Measurements from ENCODE around the gene ATP10A.

ATP10A gene

DNA sequence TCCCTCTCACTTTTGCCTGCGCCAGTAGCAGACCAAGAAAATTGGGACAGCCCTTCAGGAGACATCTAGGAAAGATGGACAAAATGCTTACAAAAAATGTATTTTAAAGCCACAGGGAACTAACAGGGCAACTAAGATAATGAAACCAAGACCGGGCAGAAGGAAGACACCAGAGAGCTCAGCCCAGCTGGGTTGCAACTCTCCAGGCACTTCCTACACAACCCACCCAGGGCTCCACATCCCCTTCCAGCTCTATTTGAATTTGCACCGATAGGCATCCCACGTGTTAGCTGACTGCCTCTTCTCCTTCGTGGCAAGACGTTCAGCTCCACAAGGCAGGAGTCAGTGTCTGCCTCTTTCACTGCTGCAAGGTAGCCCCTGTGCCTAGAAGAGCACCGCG, 6.6 kb upstream of the ATP10A start:
- Histone ChIP-seq H3K9me3 (no peaks in the 10 kb centered on the region), H3K36me3 (no peaks in the 10 kb centered on the region), H3K27me3 (peaks cover 6% of the 10 kb centered on the region), H3K27ac (no peak overlapping the region), H3K4me1 (ENCODE audit: control insufficient read depth in 1 of 2, insufficient read depth in 1 of 2, low read depth in 1 of 2, low read length in 1 of 2) (no peaks in the 10 kb centered on the region), H3K4me3 (ENCODE audit: low read depth in 1 of 2, low read length in 1 of 2) (no peak overlapping the region)
- TF ChIP-seq, protein P1, sequence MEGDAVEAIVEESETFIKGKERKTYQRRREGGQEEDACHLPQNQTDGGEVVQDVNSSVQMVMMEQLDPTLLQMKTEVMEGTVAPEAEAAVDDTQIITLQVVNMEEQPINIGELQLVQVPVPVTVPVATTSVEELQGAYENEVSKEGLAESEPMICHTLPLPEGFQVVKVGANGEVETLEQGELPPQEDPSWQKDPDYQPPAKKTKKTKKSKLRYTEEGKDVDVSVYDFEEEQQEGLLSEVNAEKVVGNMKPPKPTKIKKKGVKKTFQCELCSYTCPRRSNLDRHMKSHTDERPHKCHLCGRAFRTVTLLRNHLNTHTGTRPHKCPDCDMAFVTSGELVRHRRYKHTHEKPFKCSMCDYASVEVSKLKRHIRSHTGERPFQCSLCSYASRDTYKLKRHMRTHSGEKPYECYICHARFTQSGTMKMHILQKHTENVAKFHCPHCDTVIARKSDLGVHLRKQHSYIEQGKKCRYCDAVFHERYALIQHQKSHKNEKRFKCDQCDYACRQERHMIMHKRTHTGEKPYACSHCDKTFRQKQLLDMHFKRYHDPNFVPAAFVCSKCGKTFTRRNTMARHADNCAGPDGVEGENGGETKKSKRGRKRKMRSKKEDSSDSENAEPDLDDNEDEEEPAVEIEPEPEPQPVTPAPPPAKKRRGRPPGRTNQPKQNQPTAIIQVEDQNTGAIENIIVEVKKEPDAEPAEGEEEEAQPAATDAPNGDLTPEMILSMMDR (IDR thresholded peaks at IDR 0.05): no peak

GRCh38 chr15:25866874-25867273, 3.7 kb upstream of the ATP10A start:
- TF ChIP-seq, protein P1 (IDR thresholded peaks at IDR 0.05): no peak
- Histone ChIP-seq H3K4me1 (ENCODE audit: control insufficient read depth in 1 of 2, insufficient read depth in 1 of 2, low read depth in 1 of 2, low read length in 1 of 2) (peaks cover 0 to 2% of the 10 kb centered on the region in 2 experiments), H3K36me3 (no peaks in the 10 kb centered on the region), H3K4me3 (ENCODE audit: low read depth in 1 of 2, low read length in 1 of 2) (no peak overlapping the region), H3K27me3 (peaks cover 34% of the 10 kb centered on the region), H3K9me3 (no peaks in the 10 kb centered on the region), H3K27ac (no peak overlapping the region)

- Histone ChIP-seq H3K27me3 (peaks cover 41% of the 10 kb centered on the region), H3K36me3 (no peaks in the 10 kb centered on the region), H3K4me1 (ENCODE audit: control insufficient read depth in 1 of 2, insufficient read depth in 1 of 2, low read depth in 1 of 2, low read length in 1 of 2) (peaks cover 0 to 2% of the 10 kb centered on the region in 2 experiments), H3K9me3 (no peaks in the 10 kb centered on the region), H3K27ac (no peak overlapping the region), H3K4me3 (ENCODE audit: low read depth in 1 of 2, low read length in 1 of 2) (no peak overlapping the region)
- TF ChIP-seq, protein P1 (IDR thresholded peaks at IDR 0.05): no peak
Observed at GRCh38 chr15:25866251-25866650, 3.1 kb upstream of the ATP10A start.

DNA sequence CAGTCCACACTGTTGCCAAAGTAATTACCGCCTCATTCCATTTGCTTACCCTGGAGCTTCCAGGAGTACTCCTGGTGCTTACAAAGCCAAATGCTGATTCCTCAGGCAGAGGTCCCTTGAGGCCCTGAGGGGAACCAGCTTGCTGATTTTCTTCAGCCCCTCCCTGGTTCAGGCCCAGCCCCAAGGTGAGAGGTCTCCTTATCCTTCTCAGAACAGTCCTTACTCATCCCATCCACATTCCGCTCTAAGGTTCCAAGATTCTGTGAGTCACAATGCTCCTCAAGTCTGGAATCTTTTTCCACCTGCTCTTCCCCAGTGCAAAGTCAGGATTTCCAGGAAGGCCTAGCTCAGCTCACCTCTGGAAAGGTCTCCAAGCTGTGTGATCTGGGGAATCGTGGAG, 1.8 kb upstream of the ATP10A start:
- no peaks in the 10 kb centered on the region for H3K9me3 ChIP-seq
- no peak overlapping the region for H3K4me3 ChIP-seq (ENCODE audit: low read depth in 1 of 2, low read length in 1 of 2)
- H3K27ac ChIP-seq: no peak overlapping the region
- TF ChIP-seq, protein P1 (IDR thresholded peaks at IDR 0.05): no peak
- H3K27me3 ChIP-seq: peaks cover 53% of the 10 kb centered on the region
- peaks cover 0 to 2% of the 10 kb centered on the region in 2 experiments for H3K4me1 ChIP-seq (ENCODE audit: control insufficient read depth in 1 of 2, insufficient read depth in 1 of 2, low read depth in 1 of 2, low read length in 1 of 2)
- H3K36me3 ChIP-seq: no peaks in the 10 kb centered on the region

- Histone ChIP-seq H3K4me3 (ENCODE audit: low read depth in 1 of 2, low read length in 1 of 2) (no peak overlapping the region), H3K4me1 (ENCODE audit: control insufficient read depth in 1 of 2, insufficient read depth in 1 of 2, low read depth in 1 of 2, low read length in 1 of 2) (peaks cover 0 to 2% of the 10 kb centered on the region in 2 experiments), H3K27ac (no peak overlapping the region), H3K27me3 (peaks cover 62% of the 10 kb centered on the region), H3K9me3 (no peaks in the 10 kb centered on the region), H3K36me3 (no peaks in the 10 kb centered on the region)
- TF ChIP-seq, protein P1 (IDR thresholded peaks at IDR 0.05): no peak
Observed at GRCh38 chr15:25863968-25864580, 947 bp upstream of the ATP10A start.
